GM12801 (cell line): ENCODE results near the gene TMEM80.

Source experiments
- TF ChIP-seq, protein P1 (sequence below): IDR thresholded peaks from one replicate; pipeline ENCODE4 v1.5.1; 2011; ENCODE audit warnings: control low read depth; ENCODE audit not compliant: insufficient read length; ENCODE audit errors: extremely low read depth

Gene TMEM80

DNA sequence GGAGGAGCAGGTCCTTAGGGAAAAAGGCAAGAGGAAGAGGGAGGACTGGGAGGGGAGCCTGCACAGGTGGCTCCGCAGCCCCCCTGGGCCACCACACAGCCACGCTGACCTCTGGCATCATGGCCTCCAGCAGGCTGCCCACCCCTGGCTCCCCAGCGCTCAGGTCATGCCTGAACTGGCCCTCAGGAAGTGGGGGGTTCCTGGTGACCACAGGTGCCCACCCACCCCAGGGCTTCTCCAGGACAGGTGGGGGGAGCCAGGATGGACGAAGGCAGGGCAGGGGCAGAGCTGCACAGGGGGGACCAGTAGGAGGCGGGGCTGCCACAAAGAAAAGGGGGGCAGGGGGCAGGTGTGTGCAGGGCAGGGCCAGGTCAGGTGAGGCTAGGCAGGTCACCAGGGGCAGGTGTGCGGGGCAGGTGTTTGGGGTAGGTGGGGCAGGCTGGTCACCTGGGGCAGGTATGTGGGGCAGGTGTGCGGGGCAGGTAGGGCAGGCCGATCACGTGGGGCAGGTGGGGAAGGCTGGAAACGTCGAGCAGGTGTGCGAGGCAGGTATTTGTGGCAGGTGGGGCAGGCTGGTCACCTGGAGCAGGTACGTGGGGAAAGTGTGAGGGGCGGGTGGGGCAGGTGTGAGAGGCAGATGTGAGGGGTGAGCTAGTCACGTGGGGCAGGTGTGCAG is 1.6 kb upstream of the TMEM80 start:
- TF ChIP-seq, protein P1, sequence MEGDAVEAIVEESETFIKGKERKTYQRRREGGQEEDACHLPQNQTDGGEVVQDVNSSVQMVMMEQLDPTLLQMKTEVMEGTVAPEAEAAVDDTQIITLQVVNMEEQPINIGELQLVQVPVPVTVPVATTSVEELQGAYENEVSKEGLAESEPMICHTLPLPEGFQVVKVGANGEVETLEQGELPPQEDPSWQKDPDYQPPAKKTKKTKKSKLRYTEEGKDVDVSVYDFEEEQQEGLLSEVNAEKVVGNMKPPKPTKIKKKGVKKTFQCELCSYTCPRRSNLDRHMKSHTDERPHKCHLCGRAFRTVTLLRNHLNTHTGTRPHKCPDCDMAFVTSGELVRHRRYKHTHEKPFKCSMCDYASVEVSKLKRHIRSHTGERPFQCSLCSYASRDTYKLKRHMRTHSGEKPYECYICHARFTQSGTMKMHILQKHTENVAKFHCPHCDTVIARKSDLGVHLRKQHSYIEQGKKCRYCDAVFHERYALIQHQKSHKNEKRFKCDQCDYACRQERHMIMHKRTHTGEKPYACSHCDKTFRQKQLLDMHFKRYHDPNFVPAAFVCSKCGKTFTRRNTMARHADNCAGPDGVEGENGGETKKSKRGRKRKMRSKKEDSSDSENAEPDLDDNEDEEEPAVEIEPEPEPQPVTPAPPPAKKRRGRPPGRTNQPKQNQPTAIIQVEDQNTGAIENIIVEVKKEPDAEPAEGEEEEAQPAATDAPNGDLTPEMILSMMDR: no peak

DNA sequence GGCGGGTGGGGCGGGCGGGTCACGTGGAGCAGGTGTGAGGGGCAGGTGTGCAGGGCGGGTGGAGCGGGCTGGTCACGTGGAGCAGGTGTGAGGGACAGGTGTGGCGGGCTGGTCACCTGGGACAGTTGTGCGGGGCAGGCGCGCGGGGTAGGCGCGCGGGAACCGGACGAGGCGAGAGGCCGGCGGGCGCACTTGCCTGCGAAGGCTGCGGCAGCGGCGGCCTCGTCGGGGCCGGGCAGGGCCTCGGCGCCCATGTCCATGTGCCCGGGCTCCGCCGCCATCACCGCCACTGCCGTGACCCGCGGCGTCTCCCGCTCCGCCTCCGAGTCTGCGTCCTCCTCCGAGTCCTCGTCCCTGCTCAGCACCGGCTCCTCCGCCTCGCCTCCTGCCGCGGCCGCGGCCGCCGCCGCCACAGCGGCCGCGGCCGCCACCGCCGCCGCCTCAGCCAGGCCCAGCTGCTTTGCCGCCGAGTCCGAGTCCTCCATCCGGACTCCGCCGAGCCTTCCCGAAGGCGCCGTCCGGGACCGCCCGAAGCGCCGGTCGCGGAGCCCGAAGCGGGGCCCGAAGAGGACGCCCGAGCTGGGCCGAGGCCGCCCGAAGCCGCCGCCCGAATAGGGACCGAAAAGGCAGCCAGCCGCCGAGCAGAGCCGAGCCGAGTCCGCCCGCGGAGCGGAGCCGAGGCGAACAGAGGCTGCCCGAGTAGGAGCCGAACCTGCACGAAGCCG is 891 bp upstream of the TMEM80 start, which contains the start of gene DEAF1:
Gene DEAF1 (minus strand): TSS at position 660 of the 725 bp plus-strand sequence. CDS start 175 bp downstream, at position 485.
- TF ChIP-seq, protein P1: no peak

DNA sequence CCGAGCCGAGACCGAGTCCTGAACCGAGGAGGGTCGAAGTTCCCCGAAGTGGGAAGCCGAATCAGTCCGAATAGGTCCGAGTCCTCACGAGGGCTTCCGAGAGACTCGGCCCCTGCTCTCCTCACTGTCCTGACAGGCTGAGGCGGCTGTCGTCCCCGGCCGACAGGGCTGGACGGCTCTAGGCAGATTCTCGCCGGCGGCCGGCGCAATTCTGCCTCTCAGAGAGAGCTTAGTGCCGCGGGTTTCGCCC is 403 bp upstream of the TMEM80 start:
- TF ChIP-seq, protein P1: no peak

DNA sequence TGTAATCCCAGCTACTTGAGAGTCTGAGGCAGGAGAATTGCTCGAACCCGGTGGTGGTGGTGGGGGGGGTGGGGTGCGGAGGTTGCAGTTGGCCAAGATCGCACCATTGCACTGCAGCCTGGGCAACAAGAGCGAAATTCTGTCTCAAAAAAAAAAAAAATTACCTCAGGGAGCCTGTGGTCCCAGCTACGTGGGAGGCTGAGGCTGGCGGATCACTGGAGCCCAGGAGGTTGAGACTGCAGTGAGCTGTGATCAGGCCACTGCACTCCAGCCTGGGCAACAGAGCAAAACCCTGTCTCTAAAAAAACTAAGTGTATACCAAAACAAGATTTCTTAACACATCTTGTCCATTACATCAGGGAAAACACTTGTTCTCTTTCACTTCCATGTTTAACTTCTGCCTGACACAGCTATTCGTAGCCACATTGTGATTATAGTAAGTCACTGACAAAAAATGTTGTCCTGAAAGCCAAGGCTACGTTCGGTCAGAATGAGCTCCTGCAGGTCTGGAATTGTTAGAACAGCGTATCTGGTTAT is 1.4 kb downstream of the TMEM80 start:
- TF ChIP-seq, protein P1: no peak

DNA sequence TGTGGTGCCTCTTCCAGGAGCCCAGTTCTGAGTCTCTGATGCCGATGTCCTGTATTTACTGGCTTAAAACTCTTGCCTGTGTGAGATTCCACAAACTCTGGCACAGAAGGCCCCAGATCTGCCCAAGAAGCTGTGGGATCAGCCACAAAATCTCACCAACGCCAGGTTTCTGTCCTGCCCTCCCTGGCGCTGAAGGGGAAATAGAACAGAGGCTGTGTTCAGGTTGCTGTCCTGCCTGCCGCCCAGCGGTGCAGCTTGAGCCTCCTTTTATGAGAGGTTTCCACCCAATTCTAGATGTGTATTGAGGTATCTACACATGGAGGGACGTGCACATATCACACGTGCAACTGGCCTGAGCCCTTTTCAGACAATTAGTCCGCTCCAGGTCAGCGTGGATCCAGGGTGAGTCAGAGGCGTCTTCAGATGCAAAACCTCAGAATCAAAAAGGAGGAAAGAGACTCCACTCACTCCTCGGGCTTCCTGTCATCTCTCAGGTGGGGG is 2.2 kb downstream of the TMEM80 start:
- TF ChIP-seq, protein P1: no peak

DNA sequence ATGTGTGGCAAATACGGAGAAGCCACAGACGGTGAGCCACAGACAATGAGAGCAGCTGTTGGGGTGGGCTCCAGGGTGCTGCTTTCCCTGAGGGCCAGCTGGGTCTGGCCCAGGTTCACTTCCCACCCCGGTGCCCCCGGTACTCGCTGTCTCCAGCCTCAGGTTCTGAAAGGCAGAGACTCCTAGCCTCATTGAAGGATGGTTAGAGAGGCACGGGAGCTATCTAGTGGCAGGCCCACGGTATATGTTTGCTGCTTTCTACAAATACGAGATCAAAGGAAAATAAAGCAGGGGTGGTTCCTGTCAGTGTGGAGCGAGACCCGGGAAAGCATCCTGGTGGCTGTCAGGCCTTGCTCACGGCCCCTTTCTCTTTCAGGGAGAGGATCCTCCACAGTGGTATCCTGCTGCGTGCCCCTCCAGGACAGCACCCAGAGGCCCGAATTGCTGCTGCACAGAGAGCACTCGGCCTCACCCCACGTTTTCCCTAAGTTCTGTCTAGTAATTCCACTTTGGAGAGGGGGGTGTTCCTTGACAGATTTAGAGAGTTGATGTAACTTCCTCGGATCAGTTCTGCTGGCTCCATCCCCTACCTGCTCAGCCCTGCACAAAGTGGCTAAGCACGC is 3.0 kb downstream of the TMEM80 start:
- TF ChIP-seq, protein P1: no peak

DNA sequence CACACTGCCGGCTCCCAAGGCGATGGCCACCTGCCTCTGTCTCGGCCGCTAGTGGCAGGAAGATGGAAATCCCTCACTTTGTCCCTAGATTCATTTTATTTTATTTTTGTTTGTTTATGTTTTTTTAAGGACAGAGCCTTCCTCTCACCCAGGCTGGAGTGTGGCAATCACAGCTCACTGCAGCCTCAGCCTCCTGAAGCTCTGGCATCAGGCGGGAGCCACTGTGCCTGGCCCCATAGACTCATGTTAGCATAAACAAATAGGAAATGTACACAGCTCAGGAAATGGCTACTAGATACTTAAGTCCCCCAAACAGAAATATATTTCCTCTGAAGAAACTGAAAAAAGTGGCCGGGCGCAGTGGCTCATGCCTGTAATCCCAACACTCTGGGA is 3.5 kb downstream of the TMEM80 start:
- TF ChIP-seq, protein P1: no peak
